HL-60 (cell line): ENCODE measurements around the gene CCDC190.
"Not testable (repeated sequence)": the region's sequence is repeated elsewhere in the genome, so short reads cannot be mapped to it uniquely, and the experiment has no call there.

ENCODE experiments used
- DNase-seq, 2 experiments: peaks; one replicate each; pipeline ENCODE4 v3.0.0-alpha.2; 2010 to 2020; ENCODE audit warnings: low read depth in 1 of 2, low spot score in 1 of 2
- H3K27ac ChIP-seq: fragments of 250-450 bp; sonication (Bioruptor Pico); replicated peaks from 2 replicates; pipeline ENCODE4 v1.5.1; 2020; ENCODE audit warnings: mild to moderate bottlenecking, moderate library complexity
- H3K27me3 ChIP-seq: fragments of 250-450 bp; sonication (Bioruptor Pico); 2 replicates; pipeline ENCODE4 v1.5.1; 2021; ENCODE audit warnings: mild to moderate bottlenecking, moderate library complexity; ENCODE audit not compliant: insufficient read depth, poor library complexity, severe bottlenecking
- H3K4me3 ChIP-seq: replicated peaks from 2 replicates; pipeline ENCODE4 v1.5.1; 2011; ENCODE audit warnings: mild to moderate bottlenecking, control low read depth, low read length; ENCODE audit not compliant: insufficient read depth
- GABPA ChIP-seq: IDR thresholded peaks from 2 replicates; pipeline ENCODE4 v1.6.1; 2012; ENCODE audit warnings: low read depth
- POLR2AphosphoS5 ChIP-seq: IDR thresholded peaks from 2 replicates; pipeline ENCODE4 v1.6.1; 2012; ENCODE audit warnings: low read depth
- REST ChIP-seq: IDR thresholded peaks from 2 replicates; pipeline ENCODE4 v1.6.1; 2012; ENCODE audit warnings: low read depth; ENCODE audit not compliant: insufficient replicate concordance
- SPI1 ChIP-seq: IDR thresholded peaks from 2 replicates; pipeline ENCODE4 v1.6.1; 2012; ENCODE audit warnings: low read depth, mild to moderate bottlenecking, borderline replicate concordance
- TF ChIP-seq, protein P1 (sequence below): IDR thresholded peaks from one replicate; pipeline ENCODE4 v1.5.1; 2011; ENCODE audit warnings: low read length, control low read depth, inconsistent platforms; ENCODE audit not compliant: insufficient read depth

CCDC190 gene

DNA sequence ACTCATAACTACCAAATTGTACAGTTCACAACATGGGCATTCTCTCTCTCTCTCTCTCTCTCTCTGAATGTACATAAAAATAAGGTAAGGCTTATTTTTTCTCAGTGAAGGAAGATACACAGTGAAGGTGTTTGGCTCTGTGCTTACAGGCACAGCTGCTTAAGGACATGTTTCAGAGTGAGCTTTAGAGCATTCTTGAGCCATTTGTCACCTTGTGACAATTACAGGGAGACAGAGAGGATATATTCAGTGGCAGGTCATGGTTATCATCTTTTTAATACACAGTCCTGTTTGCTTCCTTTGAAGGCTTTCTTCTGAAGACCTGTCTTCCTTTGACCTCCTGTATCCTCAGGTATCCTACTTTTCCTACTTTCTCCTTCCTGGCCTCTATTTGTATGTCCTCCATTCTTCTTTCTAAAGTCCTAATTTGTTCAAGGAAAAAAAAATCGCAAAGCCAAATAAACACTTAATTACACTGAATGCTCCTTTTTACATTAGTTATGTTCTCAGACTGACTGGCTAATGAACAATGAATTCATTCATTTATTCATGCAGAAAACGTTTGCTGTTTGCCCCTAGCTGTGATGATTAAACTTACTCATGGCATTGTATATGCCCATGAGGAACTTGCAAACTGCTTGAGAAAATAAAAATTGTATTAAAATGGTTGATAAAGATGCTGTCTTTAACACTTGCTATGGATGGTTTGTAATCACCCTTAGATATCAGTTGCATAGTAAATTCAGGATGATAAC lies 37.0 kb downstream of the CCDC190 start:
- no peak for DNase-seq
- H3K4me3 ChIP-seq: no peak overlapping the region
- TF ChIP-seq POLR2AphosphoS5 (no peak), SPI1 (no peak), GABPA (no peak), REST (no peak)
- TF ChIP-seq, protein P1, sequence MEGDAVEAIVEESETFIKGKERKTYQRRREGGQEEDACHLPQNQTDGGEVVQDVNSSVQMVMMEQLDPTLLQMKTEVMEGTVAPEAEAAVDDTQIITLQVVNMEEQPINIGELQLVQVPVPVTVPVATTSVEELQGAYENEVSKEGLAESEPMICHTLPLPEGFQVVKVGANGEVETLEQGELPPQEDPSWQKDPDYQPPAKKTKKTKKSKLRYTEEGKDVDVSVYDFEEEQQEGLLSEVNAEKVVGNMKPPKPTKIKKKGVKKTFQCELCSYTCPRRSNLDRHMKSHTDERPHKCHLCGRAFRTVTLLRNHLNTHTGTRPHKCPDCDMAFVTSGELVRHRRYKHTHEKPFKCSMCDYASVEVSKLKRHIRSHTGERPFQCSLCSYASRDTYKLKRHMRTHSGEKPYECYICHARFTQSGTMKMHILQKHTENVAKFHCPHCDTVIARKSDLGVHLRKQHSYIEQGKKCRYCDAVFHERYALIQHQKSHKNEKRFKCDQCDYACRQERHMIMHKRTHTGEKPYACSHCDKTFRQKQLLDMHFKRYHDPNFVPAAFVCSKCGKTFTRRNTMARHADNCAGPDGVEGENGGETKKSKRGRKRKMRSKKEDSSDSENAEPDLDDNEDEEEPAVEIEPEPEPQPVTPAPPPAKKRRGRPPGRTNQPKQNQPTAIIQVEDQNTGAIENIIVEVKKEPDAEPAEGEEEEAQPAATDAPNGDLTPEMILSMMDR: no peak
- no peak overlapping the region for H3K27ac ChIP-seq
- peaks cover 14% of the 10 kb centered on the region for H3K27me3 ChIP-seq

GRCh38 chr1:162823231-162823630 lies 37.7 kb downstream of the CCDC190 start:
- TF ChIP-seq SPI1 (no peak), REST (no peak), GABPA (no peak), POLR2AphosphoS5 (no peak)
- TF ChIP-seq, protein P1: no peak
- peaks cover 14% of the 10 kb centered on the region for H3K27me3 ChIP-seq
- no peak overlapping the region for H3K27ac ChIP-seq
- H3K4me3 ChIP-seq: no peak overlapping the region
- DNase-seq: no peak

GRCh38 chr1:162822391-162823200 lies 38.4 kb downstream of the CCDC190 start:
- no peak for DNase-seq
- Histone ChIP-seq H3K27ac (no peak overlapping the region), H3K27me3 (peaks cover 14% of the 10 kb centered on the region), H3K4me3 (no peak overlapping the region)
- TF ChIP-seq POLR2AphosphoS5 (no peak), REST (no peak), SPI1 (no peak), GABPA (no peak)
- TF ChIP-seq, protein P1: no peak

DNA sequence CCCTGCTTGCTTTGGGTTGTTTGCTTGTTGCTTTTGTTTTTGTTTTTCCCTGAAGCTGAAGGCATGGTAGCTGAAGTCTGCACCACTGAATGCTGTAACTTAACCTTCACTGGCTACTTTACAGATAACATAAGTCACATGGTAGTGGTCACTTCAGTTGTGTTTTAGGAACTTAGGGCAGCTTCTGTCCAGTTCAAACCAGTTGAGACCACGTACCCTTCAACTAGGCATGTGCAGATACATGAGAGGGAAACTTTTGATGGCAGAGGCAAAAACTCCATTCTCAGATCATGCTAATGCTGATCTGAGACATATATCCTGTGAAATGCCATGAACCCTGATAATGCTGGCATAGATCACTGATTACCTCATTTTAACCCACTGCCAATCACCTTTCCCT lies 42.3 kb downstream of the CCDC190 start:
- DNase-seq, H3K4me3 ChIP-seq, H3K27ac ChIP-seq: not testable (repeated sequence)
- peaks cover 12% of the 10 kb centered on the region for H3K27me3 ChIP-seq

DNA sequence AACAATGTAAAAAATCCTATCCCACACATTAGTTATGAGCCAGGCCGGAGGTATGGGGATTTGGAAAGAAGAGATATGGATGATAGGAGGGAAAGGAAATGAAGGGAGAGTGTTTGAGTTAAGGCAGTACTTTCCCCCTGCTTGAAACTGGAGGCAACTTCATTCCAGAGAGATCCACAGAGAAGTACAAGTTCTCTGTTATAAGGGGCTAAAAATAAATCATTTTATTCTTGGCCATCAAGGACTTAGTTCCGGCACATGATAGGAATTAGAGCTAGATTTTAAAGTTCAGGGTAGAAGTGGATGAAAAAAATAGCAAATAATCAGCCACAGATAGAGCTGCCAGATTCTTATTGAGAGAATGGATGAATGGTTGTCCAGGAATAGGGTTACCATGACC lies 42.8 kb downstream of the CCDC190 start:
- H3K27ac ChIP-seq: not testable (repeated sequence)

GRCh38 chr1:162812357-162812756 lies 48.6 kb downstream of the CCDC190 start:
- not testable (repeated sequence) for DNase-seq, H3K27me3 ChIP-seq, H3K4me3 ChIP-seq, H3K27ac ChIP-seq

More for the DNA sequence above, 42.8 kb downstream of the CCDC190 start:
- peaks cover 11% of the 10 kb centered on the region for H3K27me3 ChIP-seq
- not testable (repeated sequence) for DNase-seq, H3K4me3 ChIP-seq
